ENCODE results near the gene COL27A1.

GRCh38 chr9:114273461-114273881 lies 118.1 kb downstream of the COL27A1 start:
- TF ChIP-seq CTCF (IDR thresholded peaks at IDR 0.05; ENCODE audit: borderline replicate concordance, extremely low read depth, low read length, poor library complexity, severe bottlenecking) (no peak), EZH2 (IDR thresholded peaks at IDR 0.05; ENCODE audit: borderline replicate concordance, low read depth, low read length, severe bottlenecking) (no peak)
